Daoy (cell line): Measurements from ENCODE around the gene RFC3. TPM values are rescaled to one million over a fixed set of nuclear protein-coding genes. Genes with fewer than 3 reads are reported as not detected.
"Not testable (repeated sequence)": the region's sequence is repeated elsewhere in the genome, so short reads cannot be mapped to it uniquely, and the experiment has no call there.

Experiments
- DNase-seq: peaks from one replicate; pipeline ENCODE4 v3.0.0-alpha.2; 2015; ENCODE audit warnings: low read depth
- total RNA-seq: library from RNA; depleted of rRNA; stranded (reverse); fragments of >200 nt; shearing (Covaris generic); gene quantifications from 2 replicates; pipeline ENCODE4 v1.2.3, GENCODE V29; 2014

RFC3 gene
- total RNA-seq, 1 experiment from 2014 or later: 56.9 TPM

DNA sequence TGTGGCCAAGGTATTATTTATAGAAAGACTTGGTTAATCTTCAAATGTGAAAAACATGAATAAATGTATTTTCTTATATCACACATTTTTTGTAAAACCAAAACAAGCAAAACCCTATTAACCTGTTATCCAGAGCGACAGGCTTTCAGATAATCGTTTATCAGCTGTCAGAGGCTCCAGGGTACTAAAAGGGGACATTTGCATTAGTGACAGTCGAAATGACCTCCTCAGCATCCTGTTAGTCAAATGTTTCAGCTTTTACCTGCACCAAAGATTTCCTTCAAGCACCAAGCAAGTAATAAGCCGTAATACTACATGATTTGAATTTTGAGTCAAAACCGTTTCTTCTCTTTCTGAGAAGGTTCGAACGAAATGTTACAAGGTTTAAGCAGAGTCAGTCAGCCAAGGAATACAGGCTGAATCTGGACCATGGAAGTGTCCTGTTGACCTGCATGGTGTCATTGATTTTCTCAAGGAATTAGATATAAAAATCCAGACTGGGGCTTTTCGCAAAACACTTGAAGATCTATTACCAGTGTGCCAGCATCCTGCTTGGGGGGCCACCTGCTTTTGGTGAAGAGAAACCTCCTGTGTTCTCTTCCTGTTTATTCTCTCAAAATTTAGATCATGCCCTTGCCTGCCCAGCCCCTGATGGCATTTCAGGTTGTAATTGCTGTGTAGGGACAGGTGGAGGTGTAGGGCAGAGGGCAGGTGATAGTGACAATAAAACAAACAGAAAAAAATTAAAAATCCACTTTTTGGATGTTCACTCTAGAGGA lies 11.3 kb upstream of the RFC3 start:
- DNase-seq: no peak

GRCh38 chr13:33812829-33813228 lies 5.1 kb upstream of the RFC3 start:
- DNase-seq: not testable (repeated sequence)

GRCh38 chr13:33815011-33815550 lies 2.9 kb upstream of the RFC3 start:
- DNase-seq: no peak

GRCh38 chr13:33816912-33817311 lies 1.0 kb upstream of the RFC3 start:
- DNase-seq: no peak

DNA sequence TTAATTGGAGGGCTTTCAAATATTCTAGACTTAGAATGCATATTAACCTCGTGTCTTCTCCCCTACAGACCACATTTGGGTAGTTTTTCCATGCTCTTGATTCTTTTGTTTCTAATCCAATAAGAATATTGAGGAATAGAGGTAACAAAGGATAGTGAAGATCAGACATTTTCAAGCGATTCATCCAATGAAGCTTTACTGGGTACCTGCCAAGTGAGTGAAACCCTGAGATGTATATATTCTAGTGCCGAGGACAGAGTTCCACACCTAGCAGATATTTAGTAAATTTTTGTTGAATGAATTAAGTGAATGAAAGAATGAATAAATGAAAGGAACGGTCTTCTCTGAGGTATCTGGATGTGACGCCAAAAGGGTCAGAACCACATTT lies 442 bp upstream of the RFC3 start:
- DNase-seq: no peak

GRCh38 chr13:33825083-33825482 lies 7.1 kb downstream of the RFC3 start:
- DNase-seq: no peak

DNA sequence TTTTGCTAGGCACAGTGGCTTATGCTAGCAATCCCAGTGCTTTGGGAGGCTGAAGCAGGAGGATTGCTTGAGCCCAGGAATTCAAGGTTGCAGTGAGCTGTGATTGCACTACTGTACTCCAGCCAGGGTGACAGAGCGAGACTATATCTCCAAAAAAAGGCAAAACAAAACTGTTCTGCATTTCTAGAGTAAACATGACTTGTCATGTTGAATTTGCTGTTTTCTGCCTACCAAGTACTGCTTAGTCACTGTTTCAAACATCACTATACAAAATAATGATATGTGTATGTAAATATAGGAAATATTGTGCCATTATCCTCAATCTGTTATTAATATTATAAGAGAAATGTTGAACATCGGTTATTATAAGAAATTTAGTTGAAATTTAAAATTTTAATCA lies 9.2 kb downstream of the RFC3 start:
- DNase-seq: no peak

GRCh38 chr13:33828431-33829129 lies 10.6 kb downstream of the RFC3 start:
- no peak for DNase-seq

DNA sequence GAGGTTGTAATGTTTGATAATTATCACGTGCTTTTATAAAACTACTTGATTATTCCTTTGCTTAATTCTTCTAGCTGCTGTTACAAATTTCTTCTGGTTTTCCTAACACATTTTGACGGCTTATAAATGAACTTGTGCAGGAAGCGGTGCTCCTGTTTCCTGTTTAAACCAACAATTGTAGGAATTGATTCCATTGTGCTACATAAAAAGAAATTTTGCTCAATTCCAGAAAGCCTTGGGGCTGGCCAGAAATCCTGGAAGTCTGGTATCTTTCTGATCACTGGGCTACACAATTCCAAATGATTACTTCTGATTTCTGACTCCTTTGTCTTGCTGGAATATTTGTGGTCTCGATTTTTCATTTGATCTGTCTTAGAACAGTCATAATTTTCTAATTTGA lies 14.9 kb downstream of the RFC3 start:
- no peak for DNase-seq

- no peak for DNase-seq
Measured at GRCh38 chr13:33838647-33839046, 20.7 kb downstream of the RFC3 start.

DNA sequence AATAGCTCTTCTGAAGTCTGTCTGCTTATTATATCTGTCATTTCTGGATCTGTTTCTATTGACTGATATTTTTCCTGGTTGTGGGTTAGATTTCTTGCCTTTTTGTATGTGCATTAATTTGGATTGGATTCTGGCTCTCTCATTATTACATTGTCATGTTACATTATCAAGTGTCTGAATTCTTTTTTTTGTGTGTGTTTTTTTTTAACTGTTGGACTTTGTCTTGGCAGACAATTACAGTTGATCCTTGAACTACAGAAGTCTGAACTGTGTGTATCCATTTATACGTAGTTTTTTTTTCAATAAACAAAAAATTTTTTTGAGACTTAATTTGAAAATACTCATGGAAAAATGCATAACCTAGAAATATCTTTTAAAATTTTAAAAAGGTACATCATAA lies 22.5 kb downstream of the RFC3 start:
- DNase-seq: no peak

DNA sequence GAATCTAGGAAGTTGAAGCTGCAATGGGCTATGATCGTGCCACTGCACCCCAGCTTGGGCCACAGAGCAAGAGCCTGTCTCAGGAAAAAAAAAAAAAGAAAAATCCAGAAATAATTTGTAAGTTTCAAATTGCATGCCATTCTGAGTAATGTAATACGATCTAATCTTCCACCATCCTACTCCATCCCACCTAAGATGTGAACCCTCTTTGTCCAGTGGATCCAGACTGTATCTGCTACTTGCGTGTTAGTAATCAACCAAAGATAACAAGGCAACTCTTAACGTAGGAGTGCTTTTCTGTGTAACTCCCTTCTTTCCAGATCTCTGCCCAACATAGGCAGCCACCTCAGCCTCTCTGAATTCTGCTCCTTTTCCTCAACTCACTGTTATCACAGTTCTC lies 24.3 kb downstream of the RFC3 start:
- no peak for DNase-seq

GRCh38 chr13:33842986-33843385 lies 25.0 kb downstream of the RFC3 start:
- DNase-seq: no peak

GRCh38 chr13:33845572-33846302 lies 27.8 kb downstream of the RFC3 start:
- no peak for DNase-seq

- no peak for DNase-seq
Measured at GRCh38 chr13:33846303-33847062, 28.5 kb downstream of the RFC3 start.

DNA sequence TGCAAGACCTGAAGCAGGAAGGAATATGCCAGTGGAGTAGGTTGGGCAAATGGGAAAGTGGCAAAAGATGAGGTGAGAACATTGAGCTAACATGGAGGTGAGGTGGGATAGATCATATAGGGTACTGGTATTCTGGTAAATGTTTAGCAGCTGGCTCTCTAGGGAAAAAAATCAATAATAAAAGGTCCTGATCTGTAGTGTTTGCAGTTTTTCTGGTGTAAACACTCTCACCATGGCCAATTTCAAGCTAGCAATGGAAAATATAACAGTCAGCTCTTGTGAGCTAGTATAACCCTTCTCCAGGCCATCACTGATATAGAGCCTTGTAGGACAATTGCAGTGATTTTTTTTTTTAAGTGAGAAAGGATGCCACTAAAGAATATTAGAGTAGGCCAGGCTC lies 31.3 kb downstream of the RFC3 start:
- DNase-seq: no peak

DNA sequence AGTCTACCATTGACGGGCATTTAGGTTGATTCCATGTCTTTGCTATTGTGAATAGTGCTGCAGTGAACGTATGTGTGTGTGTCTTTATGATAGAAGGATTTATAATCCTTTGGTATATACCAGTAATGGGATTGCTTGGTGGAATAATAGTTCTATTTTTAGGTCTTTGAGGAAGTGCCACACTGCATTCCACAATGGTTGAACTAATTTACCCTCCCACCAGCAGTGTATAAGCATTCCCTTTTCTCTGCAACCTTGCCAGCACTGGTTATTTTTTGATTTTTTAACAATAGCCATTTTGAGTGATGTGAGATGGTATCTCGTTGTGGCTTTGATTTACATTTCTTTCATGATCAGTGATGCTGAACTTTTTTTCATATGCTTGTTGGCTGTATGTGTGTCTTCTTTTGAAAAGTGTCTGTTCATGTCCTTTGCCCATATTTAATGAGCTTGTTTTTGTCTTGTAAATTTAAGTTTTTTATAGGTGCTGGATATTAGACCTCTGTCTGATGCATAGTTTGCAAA lies 37.5 kb downstream of the RFC3 start:
- no peak for DNase-seq

GRCh38 chr13:33859691-33860303 lies 41.8 kb downstream of the RFC3 start:
- no peak for DNase-seq

DNA sequence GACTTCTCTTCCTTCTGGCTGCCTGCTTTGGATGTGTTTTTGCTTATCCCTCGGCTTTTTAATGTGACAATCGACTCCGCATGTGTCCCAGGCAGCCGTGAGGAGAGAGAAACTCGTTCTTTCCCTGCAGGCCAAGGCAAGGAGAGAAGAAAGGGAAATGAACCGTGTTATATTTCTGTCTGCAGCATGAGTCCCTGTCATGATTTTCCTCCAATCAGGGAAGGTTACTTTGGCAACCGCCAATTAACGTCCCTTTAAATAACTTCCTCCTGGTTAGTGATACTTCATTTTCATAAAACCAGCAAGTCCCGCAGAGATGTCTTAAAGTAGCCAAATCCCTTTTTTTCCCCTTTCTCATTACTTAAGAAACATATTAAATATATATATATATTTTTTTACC lies 42.6 kb downstream of the RFC3 start:
- DNase-seq: no peak

- DNase-seq: no peak
Measured at GRCh38 chr13:33862016-33862415, 44.1 kb downstream of the RFC3 start.

GRCh38 chr13:33863188-33863789 lies 45.3 kb downstream of the RFC3 start:
- DNase-seq: no peak
